Superior temporal gyrus (tissue), 1 donor: ENCODE results near the gene S100B.

Source experiments
- DNase-seq: peaks from one replicate; pipeline ENCODE4 v3.0.0-alpha.2; 2016; ENCODE audit errors: extremely low spot score

Gene S100B

GRCh38 chr21:46627726-46628125, 22.8 kb upstream of the S100B start:
- no peak for DNase-seq

- DNase-seq = no peak
Observed at GRCh38 chr21:46626975-46627501, 22.2 kb upstream of the S100B start.

GRCh38 chr21:46626536-46626935, 21.7 kb upstream of the S100B start:
- no peak for DNase-seq

- DNase-seq = no peak
Observed at GRCh38 chr21:46625759-46626158, 20.9 kb upstream of the S100B start.

- DNase-seq = peak; percentile 52
Observed at GRCh38 chr21:46624050-46624449, 19.2 kb upstream of the S100B start.

GRCh38 chr21:46622226-46622625, 17.3 kb upstream of the S100B start:
- DNase-seq = peak; percentile 91

GRCh38 chr21:46621457-46622182, 16.7 kb upstream of the S100B start:
- peak; percentile 94 for DNase-seq

- DNase-seq = no peak
Observed at GRCh38 chr21:46620846-46621245, 16.0 kb upstream of the S100B start.

GRCh38 chr21:46619846-46620245, 15.0 kb upstream of the S100B start:
- DNase-seq = no peak

GRCh38 chr21:46618738-46619379, 14.0 kb upstream of the S100B start:
- no peak for DNase-seq

- DNase-seq = no peak
Observed at GRCh38 chr21:46617267-46618051, 12.6 kb upstream of the S100B start.

GRCh38 chr21:46616656-46617055, 11.8 kb upstream of the S100B start:
- DNase-seq = no peak

GRCh38 chr21:46616050-46616449, 11.2 kb upstream of the S100B start:
- no peak for DNase-seq

- DNase-seq = no peak
Observed at GRCh38 chr21:46613391-46613790, 8.5 kb upstream of the S100B start.

GRCh38 chr21:46610018-46610701, 5.3 kb upstream of the S100B start:
- DNase-seq = no peak

- DNase-seq = no peak
Observed at GRCh38 chr21:46608672-46609111, 3.8 kb upstream of the S100B start.

GRCh38 chr21:46607636-46608035, 2.8 kb upstream of the S100B start:
- peak; percentile 11 for DNase-seq

- DNase-seq = no peak
Observed at GRCh38 chr21:46606427-46606813, 1.5 kb upstream of the S100B start.

GRCh38 chr21:46605767-46606426, 1.0 kb upstream of the S100B start:
- peak; percentile 51 for DNase-seq

- no peak for DNase-seq
Observed at GRCh38 chr21:46604329-46604974, 430 bp downstream of the S100B start.

- no peak for DNase-seq
Observed at GRCh38 chr21:46603228-46603627, 1.7 kb downstream of the S100B start.
